ENCODE data around the gene PPP3R2.
A peak's percentile ranks its signal among the peaks of the same experiment; 100 is the strongest.

PPP3R2 gene

DNA sequence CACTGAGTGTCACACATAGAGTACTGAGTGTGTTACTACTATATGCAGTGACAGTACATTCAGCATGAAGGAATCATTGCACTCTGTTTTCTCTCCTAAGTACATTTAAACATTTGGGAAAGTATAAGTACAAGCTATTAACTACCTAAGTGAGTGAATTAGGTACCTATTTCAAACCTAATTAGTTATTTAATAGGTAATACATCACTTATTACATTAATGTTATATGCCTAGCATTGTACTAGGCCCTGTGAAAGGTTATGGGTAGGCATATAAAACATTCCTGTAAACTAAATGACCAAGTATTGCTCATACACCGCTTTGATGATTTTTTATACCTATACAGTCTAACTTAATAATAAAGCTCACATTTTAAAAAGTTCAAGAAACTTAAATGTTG is 25.7 kb upstream of the PPP3R2 start:
- H3K4me3 ChIP-seq (ENCODE audit: control insufficient read depth, low read depth, low read length) = no peak overlapping the region
- TF ChIP-seq, protein P1, sequence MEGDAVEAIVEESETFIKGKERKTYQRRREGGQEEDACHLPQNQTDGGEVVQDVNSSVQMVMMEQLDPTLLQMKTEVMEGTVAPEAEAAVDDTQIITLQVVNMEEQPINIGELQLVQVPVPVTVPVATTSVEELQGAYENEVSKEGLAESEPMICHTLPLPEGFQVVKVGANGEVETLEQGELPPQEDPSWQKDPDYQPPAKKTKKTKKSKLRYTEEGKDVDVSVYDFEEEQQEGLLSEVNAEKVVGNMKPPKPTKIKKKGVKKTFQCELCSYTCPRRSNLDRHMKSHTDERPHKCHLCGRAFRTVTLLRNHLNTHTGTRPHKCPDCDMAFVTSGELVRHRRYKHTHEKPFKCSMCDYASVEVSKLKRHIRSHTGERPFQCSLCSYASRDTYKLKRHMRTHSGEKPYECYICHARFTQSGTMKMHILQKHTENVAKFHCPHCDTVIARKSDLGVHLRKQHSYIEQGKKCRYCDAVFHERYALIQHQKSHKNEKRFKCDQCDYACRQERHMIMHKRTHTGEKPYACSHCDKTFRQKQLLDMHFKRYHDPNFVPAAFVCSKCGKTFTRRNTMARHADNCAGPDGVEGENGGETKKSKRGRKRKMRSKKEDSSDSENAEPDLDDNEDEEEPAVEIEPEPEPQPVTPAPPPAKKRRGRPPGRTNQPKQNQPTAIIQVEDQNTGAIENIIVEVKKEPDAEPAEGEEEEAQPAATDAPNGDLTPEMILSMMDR (conservative IDR thresholded peaks at IDR 0.05; ENCODE audit: control insufficient read depth, insufficient read depth, low read depth, low read length) = no peak
- DNase-seq (ENCODE audit: low read depth) = no peak

DNA sequence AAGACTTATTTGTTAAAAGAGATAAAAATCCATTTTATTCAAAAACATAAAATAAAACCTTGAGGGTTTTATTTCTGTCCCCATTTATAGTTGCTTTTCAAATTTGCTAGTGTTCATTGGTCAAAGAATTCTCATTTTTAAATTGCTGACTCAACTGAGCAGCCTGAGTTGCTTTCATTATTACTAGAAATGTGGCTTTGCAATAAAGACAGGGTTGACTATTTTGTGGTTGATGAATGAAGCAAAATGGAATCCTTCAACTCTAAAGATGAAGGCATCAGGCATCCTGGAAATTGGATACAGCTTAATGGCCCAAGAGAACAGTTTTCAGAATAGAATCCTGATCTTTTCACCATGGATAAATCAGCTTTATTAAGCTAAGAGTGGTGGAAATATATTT is 23.9 kb upstream of the PPP3R2 start:
- TF ChIP-seq, protein P1 (conservative IDR thresholded peaks at IDR 0.05; ENCODE audit: control insufficient read depth, insufficient read depth, low read depth, low read length) = no peak
- DNase-seq (ENCODE audit: low read depth) = no peak
- no peak overlapping the region for H3K4me3 ChIP-seq (ENCODE audit: control insufficient read depth, low read depth, low read length)

DNA sequence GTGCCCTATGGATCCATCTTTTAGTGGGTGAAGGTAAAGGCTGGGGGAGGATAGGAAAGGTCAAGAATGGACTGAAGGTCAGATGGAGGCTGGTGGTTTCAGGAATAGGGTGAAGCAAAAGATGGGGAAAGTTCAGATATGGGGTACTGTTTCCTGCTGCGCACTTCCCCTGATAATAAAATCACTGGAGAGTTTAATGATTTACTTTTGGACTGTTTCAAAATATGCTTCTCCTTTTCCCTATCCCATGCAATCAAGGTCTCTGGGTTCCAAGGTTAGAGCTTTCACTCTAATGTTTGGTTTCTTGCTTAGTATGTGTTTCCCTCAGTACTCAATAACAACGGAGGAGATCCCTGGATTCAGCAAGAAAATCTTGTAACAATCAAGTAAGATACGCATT is 10.8 kb upstream of the PPP3R2 start:
- TF ChIP-seq, protein P1 (conservative IDR thresholded peaks at IDR 0.05; ENCODE audit: control insufficient read depth, insufficient read depth, low read depth, low read length) = no peak
- no peak overlapping the region for H3K4me3 ChIP-seq (ENCODE audit: control insufficient read depth, low read depth, low read length)
- no peak for DNase-seq (ENCODE audit: low read depth)

DNA sequence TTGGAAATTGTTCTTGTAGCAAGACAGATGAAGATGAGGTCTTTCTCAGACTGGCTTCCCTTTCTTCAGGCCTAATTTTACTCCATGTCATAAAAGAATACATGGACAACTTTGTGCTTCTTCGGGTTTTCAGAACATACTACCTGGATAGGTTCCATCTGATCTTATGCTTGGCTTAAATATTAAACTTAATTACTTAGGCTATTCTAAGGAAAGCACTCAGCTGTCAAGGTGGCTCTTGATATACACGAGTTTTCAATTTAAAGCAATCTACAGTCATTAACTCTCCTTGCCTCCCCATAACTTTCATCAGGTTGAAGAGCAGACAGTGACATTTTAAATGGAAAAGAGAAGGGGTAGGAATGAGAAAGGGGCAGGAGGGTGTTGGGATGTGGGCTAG is 9.5 kb upstream of the PPP3R2 start:
- TF ChIP-seq, protein P1 (conservative IDR thresholded peaks at IDR 0.05; ENCODE audit: control insufficient read depth, insufficient read depth, low read depth, low read length) = no peak
- no peak for DNase-seq (ENCODE audit: low read depth)
- H3K4me3 ChIP-seq (ENCODE audit: control insufficient read depth, low read depth, low read length) = no peak overlapping the region

DNA sequence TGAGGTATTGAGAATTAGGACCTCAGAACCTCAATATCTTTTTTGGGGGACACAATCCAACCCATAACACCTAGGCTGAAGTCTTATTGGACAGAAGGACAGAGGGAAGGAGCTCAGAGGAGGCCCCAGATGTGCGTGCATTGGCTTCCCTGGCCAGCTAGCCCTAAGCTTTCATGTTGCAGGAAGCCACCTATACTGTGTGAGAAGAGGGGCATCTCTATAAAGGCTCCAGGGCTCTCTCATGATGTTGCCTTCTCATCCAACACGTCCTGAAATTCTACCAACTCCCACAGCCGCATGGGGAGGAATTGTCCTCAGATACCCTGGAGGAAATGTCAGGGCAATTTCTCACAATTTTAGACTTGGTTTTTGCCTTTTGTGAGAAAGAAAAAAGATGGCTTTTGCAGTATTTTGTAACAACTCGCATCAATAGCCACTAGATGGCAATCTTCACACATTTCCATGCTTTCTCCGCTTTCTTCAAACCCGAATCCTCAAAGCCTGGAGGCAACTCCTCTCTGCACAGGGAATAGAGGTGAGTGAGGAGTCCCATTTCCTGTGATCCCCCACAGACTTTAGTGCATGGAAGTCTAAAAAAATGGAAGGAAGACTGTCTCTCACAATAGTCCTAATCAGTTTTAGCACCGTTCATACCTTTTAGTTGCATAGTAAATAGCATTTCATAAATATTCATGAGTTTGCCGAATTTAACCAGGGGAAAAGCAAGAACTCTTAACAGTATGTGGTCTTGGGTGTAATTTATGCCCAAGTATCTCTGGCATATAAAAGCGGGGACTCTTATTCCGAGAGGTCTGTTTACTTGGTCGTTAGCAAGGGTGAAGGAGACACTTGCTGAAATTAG is 7.4 kb upstream of the PPP3R2 start:
- no peak overlapping the region for H3K4me3 ChIP-seq (ENCODE audit: control insufficient read depth, low read depth, low read length)
- TF ChIP-seq, protein P1 (conservative IDR thresholded peaks at IDR 0.05; ENCODE audit: control insufficient read depth, insufficient read depth, low read depth, low read length) = peak; percentile 71
- peak; percentile 56 for DNase-seq (ENCODE audit: low read depth)

DNA sequence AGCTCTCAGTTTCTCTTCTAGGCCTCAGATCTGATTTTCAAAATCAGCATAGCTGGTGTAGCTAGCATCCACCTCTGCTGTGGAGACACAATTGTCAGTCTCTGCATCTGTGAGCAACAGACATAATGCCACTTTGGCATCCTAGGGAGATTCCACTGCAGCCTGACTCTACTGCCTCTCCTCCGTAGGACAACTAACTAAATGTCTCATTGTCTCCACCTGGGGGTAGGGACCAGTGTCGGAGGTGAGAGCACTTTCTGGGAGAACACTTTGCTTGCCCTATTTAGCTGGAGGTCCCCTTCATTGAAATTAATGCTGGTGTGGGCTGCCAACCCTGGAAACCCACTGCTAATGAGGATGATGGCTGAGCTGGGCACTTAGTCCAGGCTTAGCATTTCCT is 1.4 kb downstream of the PPP3R2 start:
- TF ChIP-seq, protein P1 (conservative IDR thresholded peaks at IDR 0.05; ENCODE audit: control insufficient read depth, insufficient read depth, low read depth, low read length) = no peak
- no peak overlapping the region for H3K4me3 ChIP-seq (ENCODE audit: control insufficient read depth, low read depth, low read length)
- DNase-seq (ENCODE audit: low read depth) = no peak
